ENCODE measurements around the gene ABHD5.
"Not testable (repeated sequence)": the region's sequence is repeated elsewhere in the genome, so short reads cannot be mapped to it uniquely, and the experiment has no call there.

Gene ABHD5

DNA sequence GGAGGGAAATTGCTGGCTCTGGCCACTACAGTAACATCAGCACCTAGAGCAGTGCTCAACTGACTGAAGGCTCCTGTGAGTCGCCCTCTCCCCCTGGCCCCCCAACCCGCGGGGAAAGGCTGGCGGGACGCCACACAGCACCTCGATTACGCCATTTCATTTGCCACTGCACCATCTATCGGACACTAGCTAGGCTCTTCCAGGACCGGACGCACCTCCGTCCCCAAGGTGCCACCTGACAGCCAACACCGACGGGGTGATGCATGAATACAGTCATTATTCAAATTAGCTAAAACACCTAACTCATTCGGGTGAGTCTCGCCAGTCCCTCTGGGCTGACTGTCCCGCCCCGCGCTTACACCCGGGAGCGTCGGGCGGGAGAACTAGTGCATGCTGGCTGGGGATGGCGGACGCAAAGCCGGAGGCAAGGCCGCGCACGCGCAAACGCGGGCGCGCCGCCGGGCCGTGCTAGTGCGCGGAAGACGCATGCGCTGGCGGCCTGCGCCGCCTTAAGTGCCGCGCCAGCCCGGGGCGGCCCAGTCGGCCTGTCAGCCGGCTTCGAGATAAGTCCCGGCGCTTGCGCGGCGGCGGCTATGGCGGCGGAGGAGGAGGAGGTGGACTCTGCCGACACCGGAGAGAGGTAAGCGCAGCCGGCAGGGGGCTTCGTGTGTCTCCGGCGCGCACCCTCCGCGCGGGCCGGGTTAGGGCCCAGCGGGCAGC lies at the start of gene ABHD5:
ABHD5 (plus strand) TSS at position 539 of the 720 bp plus-strand sequence; CDS start at position 594, 55 bp downstream.
- peak; percentile 94 for DNase-seq (ENCODE audit: low read depth)

DNA sequence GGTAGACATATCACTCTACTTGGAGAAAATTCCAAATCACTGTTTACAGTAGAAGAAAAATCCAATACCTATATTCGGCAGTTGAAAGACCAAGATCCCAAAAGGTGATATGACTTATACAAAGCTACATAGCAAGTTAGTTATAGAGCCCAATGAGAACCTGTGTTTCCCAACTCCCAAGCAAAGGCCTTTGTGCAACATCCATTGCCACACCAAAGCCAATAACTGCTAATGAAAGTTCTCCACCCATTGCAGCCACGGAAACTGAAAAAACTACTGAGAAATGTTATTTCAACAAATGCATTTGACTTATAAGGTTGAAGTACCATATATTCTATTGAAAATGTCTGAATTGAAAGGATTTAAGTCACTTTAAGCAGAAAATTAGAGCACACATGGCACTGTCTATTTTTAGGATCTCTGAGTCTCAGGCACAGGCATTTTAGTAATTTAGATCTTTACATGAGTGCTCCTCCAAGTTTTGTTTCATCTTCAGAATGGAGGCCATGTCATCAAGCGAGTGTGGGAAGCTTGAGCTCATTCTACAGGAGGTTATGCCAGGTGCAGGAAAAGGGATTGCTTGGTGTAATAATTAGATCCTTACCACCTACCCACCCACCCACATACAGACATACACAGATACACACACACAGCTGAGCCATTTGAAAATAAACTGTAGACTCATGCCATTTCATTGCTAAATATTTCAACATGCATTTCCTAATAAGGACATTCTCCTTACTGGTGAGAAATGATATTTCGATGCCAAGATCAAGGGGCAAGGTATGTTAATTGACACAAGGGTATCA lies 49.2 kb upstream of the ABHD5 start:
- no peak for DNase-seq (ENCODE audit: low read depth)

DNA sequence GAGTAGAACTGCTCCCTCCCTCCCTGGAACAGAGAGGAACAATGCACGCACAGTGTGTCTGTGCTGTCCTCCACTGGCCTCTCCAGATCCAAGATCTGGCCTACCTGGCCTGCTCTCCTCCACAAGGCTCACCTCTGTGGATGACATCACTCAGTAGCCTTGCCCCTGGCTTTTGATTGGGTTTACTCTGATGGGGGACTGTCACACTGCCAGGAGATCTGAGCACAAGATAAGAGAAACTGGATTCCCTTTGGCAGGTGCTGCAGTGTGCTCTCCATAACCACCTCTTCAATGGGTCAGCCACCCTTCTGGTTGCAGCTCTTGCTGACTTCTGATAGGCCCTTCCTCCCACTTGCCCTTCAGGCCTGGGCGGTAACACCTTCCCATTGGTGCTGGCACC lies 46.3 kb upstream of the ABHD5 start:
- no peak for DNase-seq (ENCODE audit: low read depth)

DNA sequence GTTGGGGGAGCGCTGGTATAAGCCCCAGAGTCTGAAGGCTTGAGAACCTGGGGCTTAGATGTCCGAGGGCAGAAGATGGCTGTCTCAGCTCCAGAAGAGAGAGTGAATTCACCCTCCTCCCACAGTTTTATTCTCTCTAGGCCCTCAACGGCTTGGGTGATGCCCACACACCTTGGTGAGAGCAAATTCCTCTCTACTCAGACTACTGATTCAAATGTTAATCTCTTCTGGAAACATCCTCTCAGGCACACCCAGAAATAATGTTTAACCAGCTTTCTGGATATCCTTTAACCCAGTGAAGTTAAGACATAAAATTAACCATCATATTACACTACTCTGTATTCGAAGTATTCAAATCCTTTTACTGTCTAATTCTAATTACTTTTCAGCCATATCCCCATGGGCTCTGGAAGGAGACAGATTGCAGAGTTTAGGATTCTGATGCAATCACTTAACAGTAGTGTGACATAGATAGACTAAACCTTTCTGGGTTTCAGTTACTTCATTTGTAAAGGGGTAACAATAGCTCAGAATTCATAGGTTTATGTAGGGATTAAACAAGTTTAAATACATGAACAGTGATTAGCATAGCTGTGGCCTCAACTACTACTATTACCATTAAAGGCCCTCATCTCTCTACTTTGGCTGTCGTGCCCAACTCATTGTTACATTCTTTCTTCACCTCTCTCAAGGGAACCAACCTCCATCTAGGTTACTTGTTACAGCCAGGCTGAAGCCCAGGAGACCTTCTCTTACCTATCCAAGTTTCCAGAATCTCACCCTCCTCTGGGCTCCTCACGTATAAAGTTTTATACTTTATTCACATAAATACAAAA lies 43.2 kb upstream of the ABHD5 start:
- DNase-seq (ENCODE audit: low read depth) = no peak

DNA sequence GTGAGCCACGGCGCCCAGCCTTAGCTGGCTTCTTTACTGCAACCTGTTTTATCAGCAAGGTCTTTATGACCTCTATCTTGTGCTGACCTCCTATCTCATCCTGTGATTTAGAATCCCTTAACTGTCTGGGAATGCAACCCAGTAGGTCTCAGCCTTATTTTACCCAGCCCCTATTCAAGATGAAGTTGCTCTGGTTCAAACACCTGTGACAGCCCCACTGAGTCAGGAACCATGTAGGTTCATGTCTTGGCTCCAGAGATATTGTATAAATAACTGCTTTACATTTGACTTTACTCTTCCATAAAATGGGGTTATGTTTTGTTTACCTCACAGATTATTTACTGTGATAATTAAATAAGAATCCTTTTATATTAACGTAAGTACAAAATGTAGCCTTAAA lies 41.8 kb upstream of the ABHD5 start:
- DNase-seq (ENCODE audit: low read depth) = no peak

DNA sequence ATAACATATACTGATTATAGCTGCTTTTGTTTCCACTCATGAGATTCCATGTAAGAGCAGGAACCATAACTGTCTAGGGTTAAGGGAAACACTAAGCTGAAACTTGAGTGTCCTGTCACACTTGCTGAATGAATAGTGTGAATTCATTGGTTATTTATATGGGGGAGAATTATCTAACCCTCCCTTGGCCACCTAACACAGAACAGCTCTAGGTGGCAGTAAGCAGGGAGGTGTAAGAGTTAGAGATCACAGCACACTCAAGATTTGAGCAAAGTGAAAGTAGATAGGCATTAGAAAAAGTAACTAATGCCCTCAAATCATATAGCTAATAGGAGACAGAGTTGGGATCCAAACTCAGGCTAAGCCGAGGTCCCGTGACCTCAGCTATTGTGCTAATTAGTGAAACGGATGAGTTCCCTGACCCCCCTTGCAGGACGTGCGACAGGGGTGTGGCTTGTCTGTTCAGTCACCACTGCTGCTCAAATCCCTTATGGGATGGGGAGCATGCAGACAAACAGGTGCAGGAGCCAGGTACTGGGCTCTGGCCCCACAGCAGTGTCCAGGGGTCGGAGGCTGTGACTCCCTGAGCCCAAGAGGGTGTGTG lies 41.3 kb upstream of the ABHD5 start:
- no peak for DNase-seq (ENCODE audit: low read depth)

DNA sequence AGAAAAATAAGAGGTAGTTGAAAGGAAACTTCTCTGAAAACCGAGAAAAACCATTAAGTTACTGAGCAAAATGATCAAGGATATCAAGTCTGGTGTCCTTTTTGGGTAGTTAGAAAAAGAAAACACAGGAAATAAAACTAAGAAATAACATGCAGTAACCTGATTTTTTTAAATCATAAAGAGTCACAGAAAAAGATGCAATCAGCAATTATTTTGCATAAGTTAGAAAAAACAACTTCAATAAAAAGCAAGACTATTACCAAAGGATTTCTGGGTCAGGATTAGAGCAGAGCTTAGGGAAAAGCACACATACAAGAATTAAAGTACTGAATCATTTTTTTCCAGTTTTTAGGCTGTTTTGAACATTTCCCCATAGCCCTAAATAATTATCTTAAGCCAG lies 40.4 kb upstream of the ABHD5 start:
- no peak for DNase-seq (ENCODE audit: low read depth)

DNA sequence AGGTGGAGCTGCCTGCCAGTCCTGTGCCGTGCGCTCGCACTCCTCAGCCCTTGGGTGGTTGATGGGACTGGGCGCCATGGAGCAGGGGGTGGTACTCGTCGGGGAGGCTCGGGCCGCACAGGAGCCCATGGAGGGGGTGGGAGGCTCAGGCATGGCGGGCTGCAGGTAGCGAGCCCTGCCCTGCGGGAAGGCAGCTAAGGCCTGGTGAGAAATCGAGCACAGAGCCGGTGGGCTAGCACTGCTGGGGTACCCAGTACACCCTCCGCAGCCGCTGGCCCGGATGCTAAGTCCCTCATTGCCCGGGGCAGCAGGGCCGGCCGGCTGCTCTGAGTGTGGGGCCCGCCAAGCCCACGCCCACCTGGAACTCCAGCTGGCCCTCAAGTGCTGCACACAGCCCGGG lies 34.3 kb upstream of the ABHD5 start:
- DNase-seq (ENCODE audit: low read depth) = not testable (repeated sequence)

DNA sequence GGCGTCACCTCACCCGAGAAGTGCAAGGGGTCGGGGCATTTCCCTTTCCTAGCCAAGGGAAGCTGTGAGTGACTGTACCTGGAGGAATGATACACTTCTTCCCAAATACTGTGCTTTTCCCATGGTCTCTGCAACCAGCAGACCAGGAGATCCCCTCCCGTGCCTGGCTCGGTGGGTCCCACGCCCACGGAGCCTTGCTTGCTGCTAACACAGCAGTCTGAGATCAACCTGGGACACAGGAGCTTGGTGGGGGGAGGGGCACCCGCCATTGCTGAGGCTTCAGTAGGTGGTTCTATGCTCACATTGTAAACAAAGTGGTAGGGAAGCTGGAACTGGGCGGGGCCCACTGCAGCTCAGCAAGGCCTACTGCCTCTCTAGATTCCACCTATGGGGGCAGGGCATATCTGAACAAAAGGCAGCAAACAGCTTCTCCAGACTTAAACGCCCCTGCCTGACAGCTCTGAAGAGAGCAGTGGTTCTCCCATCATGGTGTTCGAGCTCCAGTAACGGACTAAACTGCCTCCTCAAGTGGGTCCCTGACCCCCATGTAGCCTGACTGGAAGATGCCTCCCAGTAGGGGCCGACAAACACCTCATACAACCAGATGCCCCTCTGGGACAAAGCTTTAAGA lies 31.4 kb upstream of the ABHD5 start:
- no peak for DNase-seq (ENCODE audit: low read depth)

DNA sequence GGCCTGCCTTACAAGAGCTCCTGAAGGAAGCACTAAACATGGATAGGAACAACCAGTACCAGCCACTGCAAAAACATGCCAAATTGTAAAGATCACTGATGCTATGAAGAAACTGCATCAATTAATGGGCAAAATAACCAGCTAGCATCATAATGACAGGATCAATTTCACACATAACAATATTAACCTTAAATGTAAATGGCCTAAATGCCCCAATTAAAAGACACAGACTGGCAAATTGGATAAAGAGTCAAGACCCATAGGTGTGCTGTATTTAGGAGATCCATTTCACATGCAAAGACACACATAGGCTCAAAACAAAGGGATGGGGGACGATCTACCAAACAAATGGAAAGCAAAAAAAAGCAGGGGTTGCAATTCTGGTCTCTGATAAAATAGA lies 29.4 kb upstream of the ABHD5 start:
- not testable (repeated sequence) for DNase-seq (ENCODE audit: low read depth)

DNA sequence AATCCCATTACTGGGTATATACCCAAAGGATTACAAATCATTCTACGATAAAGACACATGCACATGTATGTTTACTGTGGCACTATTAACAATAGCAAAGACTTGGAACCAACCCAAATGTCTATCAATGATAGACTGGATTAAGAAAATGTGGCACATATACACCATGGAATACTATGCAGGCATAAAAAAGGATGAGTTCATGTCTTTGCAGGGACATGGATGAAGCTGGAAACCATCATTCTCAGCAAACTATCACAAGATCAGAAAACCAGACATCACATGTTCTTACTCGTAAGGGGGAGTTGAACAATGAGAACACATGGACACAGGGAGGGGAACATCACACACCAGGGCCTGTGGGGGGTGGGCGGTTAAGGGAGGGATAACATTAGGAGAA lies 25.7 kb upstream of the ABHD5 start:
- DNase-seq (ENCODE audit: low read depth) = not testable (repeated sequence)

DNA sequence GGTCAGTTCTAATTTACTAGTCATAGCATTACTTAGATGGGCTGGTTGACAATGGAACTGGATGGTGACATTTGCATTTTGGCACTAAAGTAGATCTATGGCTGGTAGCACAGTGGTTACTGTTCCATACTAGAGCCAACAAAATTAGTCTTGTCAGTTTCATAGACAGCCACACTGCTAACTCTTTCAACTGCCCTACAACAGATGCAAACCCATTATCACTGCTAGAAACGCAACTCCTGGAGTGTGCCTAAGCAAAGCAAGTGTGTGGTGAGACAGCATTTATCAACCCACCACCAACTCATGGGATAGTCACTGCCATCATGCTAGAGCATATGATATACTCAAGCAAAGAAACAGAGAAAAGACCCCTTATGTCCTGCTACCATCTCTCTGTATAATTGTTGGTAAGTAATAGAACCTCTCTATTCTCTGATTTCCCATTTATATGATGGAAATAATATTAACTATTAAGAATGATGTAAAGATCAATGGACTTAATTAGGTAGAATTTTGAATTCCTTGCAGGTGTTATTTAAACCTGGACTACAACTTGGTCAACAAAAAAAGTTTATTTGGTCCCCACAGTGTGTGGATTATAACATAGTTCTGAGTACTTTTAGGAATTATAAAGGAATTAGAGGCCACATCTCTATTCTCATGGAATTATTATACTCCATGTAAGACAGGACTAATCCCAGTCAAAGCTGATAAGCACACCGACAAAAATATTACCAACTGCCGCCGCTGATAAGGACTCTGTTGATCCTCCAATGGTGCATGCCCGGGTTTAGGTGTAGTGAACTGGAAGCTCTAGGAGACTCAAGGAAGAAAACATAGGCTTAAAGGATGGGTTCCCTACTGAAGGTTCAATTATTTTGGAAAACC lies 19.9 kb upstream of the ABHD5 start:
- DNase-seq (ENCODE audit: low read depth) = no peak

DNA sequence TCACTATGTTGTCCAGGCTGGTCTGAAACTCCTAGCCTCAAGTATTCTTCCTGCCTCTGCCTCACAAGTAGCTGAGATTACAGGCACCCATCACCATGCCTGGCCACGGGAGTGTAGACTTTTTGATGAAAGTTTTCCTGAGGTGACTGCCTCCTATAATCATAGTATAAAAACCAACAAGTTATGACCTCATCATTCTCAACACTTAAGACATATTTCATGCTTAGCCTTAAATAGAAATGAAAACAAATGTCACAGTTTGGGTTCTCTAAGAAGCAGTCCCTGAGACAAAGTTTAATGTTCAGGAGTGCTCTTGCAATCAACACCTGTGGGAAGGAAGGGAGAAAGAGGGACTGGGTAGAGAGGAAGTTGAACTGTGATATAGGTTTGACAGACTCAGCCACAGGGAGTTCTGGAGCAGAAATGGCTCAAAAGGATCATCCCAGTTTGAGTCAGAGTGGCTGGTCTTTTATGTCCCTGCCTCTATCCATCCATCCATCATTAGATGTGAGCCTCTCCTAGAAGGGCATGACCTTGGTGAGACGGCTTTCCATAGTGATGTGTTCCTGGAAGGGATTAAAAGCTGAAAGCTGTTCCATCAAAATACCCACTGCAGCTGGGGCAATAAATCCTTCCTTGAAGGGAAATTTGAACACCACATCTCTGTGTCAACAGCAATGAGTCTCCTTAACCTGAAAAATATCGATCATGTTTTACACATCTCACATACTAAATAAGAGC lies 16.2 kb upstream of the ABHD5 start:
- no peak for DNase-seq (ENCODE audit: low read depth)

DNA sequence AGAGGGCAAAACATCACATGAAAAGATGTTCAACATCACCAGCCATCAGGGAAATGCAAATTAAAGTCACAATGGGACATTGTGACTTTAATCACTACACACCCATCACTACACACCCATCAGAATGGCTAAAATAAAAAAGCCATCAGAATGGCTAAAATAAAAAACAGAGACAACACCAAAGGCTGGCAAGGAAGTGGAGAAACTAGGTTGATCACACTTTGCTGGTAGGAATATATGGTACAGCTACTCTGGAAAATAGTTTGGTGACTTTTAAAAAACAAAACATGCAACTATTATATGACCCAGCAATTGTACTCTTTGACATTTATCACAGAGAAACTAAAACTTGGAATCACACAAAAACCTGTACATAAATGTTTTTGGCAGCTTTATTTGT lies 15.1 kb upstream of the ABHD5 start:
- no peak for DNase-seq (ENCODE audit: low read depth)

DNA sequence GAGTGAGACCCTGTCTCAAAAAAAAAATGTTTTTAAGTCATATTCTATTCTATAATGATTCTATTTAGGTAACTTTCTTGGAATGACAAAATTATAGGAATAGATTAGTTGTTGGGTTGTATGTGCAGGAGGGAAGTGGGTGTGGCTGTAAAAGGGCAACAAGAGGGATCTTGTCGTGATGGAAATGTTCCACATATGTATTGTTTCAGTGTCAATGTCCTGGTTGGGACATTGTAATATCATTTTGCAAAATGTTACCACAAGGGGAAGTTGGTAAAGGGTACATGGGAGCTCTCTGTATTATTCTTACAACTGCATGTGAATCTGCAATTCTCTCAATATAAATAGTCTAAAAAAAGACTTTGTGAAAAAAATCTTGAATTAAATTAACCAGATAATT lies 14.3 kb upstream of the ABHD5 start:
- DNase-seq (ENCODE audit: low read depth) = no peak

DNA sequence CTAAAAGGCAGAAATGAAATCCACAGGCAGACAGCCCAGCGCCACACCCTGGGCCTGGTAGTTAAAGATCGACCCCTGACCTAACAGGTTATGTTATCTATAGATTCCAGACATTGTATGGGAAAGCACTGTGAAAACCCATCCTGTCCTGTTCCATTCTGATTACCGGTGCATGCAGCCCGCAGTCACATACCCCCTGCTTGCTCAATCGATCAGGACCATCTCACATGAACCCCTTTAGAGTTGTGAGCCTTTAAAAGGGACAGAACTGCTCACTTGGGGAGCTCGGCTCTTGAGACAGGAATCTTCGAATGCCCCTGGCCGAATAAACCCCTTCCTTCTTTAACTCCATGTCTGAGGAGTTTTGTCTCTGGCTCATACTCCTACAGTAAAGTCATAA lies 12.4 kb upstream of the ABHD5 start:
- not testable (repeated sequence) for DNase-seq (ENCODE audit: low read depth)

DNA sequence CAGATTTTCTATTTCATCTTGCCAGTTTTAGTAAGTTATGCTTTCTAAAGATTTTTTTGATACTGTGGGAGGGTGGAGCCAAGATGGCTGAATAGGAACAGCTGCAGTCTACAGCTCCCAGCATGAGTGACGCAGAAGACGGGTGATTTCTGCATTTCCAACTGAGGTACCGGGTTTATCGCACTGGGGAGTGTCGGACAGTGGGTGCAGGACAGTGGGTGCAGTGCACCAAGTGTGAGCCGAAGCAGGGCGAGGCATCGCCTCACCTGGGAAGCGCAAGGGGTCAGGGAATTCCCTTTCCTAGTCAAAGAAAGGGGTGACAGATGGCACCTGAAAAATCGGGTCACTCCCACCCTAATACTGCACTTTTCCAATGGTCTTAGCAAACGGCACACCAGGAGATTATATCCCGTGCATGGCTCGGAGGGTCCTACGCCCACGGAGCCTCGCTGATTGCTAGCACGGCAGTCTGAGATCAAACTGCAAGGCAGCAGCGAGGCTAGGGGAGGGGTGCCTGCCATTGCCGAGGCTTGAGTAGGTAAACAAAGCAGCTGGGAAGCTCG lies 11.8 kb upstream of the ABHD5 start:
- DNase-seq (ENCODE audit: low read depth) = not testable (repeated sequence)

DNA sequence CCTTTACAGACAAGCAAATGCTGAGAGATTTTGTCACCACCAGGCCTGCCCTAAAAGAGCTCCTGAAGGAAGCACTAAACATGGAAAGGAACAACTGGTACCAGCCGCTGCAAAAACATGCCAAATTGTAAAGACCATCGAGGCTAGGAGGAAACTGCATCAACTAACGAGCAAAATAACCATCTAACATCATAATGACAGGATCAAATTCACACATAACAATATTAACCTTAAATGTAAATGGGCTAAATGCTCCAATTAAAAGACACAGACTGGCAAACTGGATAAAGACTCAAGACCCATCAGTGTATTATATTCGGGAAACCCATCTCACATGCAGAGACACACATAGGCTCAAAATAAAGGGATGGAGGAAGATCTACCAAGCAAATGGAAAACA lies 9.9 kb upstream of the ABHD5 start:
- not testable (repeated sequence) for DNase-seq (ENCODE audit: low read depth)

DNA sequence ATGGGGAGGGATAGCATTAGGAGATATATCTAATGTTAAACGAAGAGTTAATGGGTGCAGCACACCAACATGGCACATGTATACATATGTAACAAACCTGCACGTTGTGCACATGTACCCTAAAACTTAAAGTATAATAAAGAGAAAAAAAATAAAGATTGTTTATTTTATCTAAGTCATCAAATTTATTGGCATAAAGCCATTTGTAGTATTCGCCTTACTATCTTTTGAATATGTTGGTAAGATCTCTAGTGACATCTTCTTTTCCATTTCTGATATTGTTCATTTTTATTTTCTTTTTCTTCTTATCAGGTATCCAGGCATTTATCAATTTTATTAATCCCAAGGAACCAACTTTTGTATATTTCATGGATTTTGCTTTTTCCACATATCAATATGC lies 5.8 kb upstream of the ABHD5 start:
- no peak for DNase-seq (ENCODE audit: low read depth)

DNA sequence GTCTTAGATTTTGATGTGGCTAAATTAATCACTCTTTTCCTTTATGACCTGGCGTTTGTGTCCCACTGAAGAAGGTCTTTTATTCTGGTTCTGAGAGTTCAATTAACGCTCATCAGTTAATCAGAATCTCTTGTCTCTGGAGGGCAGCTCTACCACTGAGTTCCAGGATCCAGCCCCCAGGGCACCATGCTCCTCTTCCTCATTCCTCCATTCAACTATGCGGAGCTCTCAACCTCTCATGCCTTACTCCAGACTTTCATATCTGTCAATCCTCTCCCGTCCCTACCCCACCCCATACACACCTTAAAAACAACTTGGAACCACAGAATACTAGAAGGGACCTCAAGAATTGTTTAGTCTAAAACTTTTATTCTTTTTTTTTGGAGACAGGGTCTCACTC lies 4.8 kb upstream of the ABHD5 start:
- no peak for DNase-seq (ENCODE audit: low read depth)
